ENCODE measurements around the gene PTGDR2. TPM values are rescaled to one million over a fixed set of nuclear protein-coding genes. Genes with fewer than 3 reads are reported as not detected.

Gene PTGDR2
- polyA plus RNA-seq, 2 of the 4 experiments (the other 2 are of a cell fraction) = 0.09 to 0.19 TPM

GRCh38 chr11:60891103-60891741 lies 35.5 kb upstream of the PTGDR2 start:
- no peak for DNase-seq (ENCODE audit: low read depth in 1 of 2, low spot score in 1 of 2)
- CTCF ChIA-PET = interaction anchor here (0.9 to 7.7 kb wide), 6 partner anchors 10 to 116 kb away, joined by 3 to 109 read pairs (median 6); partner anchors contain the start of gene ZP1
- no peak for FAIRE-seq
- no peak overlapping the region for H3K27ac ChIP-seq
- no peaks in the 10 kb centered on the region for H3K9me3 ChIP-seq
- TF ChIP-seq EP300 (IDR thresholded peaks at IDR 0.05) (no peak), RNF2 (IDR thresholded peaks at IDR 0.05; ENCODE audit: borderline replicate concordance, low read depth) (no peak), NFE2L2 (conservative IDR thresholded peaks at IDR 0.05; ENCODE audit: low read length) (no peak), FOSL2 (IDR thresholded peaks at IDR 0.05) (no peak), FOSL2 (CRISPR knock-in tag; IDR thresholded peaks at IDR 0.05) (no peak), KDM5A (IDR thresholded peaks at IDR 0.05) (no peak), CTCF (IDR thresholded peaks at IDR 0.05) (no peak), TFCP2L1 (CRISPR knock-in tag; IDR thresholded peaks at IDR 0.05) (no peak), REST (IDR thresholded peaks at IDR 0.05) (no peak), NR3C1 (IDR thresholded peaks at IDR 0.05) (no peak), E2F6 (IDR thresholded peaks at IDR 0.05; ENCODE audit: borderline replicate concordance, low read depth) (no peak), TP53 (CRISPR knock-in tag; IDR thresholded peaks at IDR 0.05) (no peak), BCL3 (IDR thresholded peaks at IDR 0.05) (no peak), FOSB (CRISPR knock-in tag; IDR thresholded peaks at IDR 0.05) (no peak)
- ATAC-seq = no peak
- H3K4me2 ChIP-seq = no peak overlapping the region
- no peaks in the 10 kb centered on the region for H3K4me1 ChIP-seq
- POLR2A ChIA-PET = no interaction called here
- 92% methylated on average over 7 of the region's 7 CpGs for WGBS (ENCODE audit: missing lambda C conversion rate)
- H3K4me3 ChIP-seq = no peak overlapping the region

- FAIRE-seq = no peak
- Histone ChIP-seq H3K4me3 (no peak overlapping the region), H3K4me2 (no peak overlapping the region), H3K4me1 (no peaks in the 10 kb centered on the region), H3K27ac (no peak overlapping the region), H3K9me3 (no peaks in the 10 kb centered on the region)
- ATAC-seq = no peak
- ChIA-PET CTCF (interaction anchor here (1.3 to 7.7 kb wide), 4 partner anchors 10 to 79 kb away, joined by 3 to 109 read pairs (median 48); no protein-coding TSS in a partner anchor), POLR2A (no interaction called here)
- no peak for DNase-seq (ENCODE audit: low read depth in 1 of 2, low spot score in 1 of 2)
- WGBS (ENCODE audit: missing lambda C conversion rate) = 95% methylated on average over 5 of the region's 5 CpGs
- TF ChIP-seq CHD2 (IDR thresholded peaks at IDR 0.05; ENCODE audit: low read length, partially characterized antibody) = no peak
- no peak for TF ChIP-seq CHD4 (IDR thresholded peaks at IDR 0.05; ENCODE audit: borderline replicate concordance)
- no peak for TF ChIP-seq HOXB5 (CRISPR knock-in tag; IDR thresholded peaks at IDR 0.05)
- TF ChIP-seq ZNF302 (CRISPR knock-in tag; IDR thresholded peaks at IDR 0.05) = no peak
- no peak for TF ChIP-seq PBX3 (IDR thresholded peaks at IDR 0.05)
- no peak for TF ChIP-seq REST (IDR thresholded peaks at IDR 0.05)
- TF ChIP-seq FOSB (CRISPR knock-in tag; IDR thresholded peaks at IDR 0.05) = no peak
- TF ChIP-seq CBX2 (IDR thresholded peaks at IDR 0.05; ENCODE audit: borderline replicate concordance, low read depth) = no peak
- TF ChIP-seq JUN (IDR thresholded peaks at IDR 0.05) = no peak
- TF ChIP-seq RAD21 (conservative IDR thresholded peaks at IDR 0.05 in 1 of 2, IDR thresholded peaks at IDR 0.05 in 1 of 2) = no peak
- no peak for TF ChIP-seq RFX5 (IDR thresholded peaks at IDR 0.05)
Measured at GRCh38 chr11:60890696-60891095, 34.9 kb upstream of the PTGDR2 start.
